HEK293 (cell line): ENCODE measurements around the gene VANGL1.

Source experiments
- CTCF ChIA-PET: fragments of 350-600 bp; formaldehyde crosslinking; extraction: SDS; loops from one replicate; lab custom pipeline; 2021; ENCODE audit warnings: antibody characterized with exemption; lab: Yijun Ruan, JAX
- POLR2A ChIA-PET: fragments of 300-600 bp; formaldehyde crosslinking; extraction: SDS; loops from one replicate; lab custom pipeline; 2020; ENCODE audit warnings: antibody characterized with exemption, inconsistent platforms; lab: Yijun Ruan, JAX
- H3K27ac ChIP-seq: fragments of 200-500 bp; sonication (Bioruptor generic); 2 replicates; pipeline ENCODE4 v1.5.1; 2014; ENCODE audit warnings: low read depth, low read length, control low read depth, inconsistent platforms; ENCODE audit errors: extremely low read depth
- H3K36me3 ChIP-seq, 2 experiments: fragments of 200-500 bp in 1 of 2; sonication (Bioruptor generic) in 1 of 2; 1 replicate in 1 of 2; 2 replicates in 1 of 2; pipeline ENCODE4 v1.5.1; 2014 to 2017; ENCODE audit warnings: inconsistent platforms in 2 of 2, low read length in 2 of 2; ENCODE audit not compliant: control insufficient read depth in 2 of 2, insufficient read depth in 1 of 2
- H3K4me1 ChIP-seq: fragments of 200-500 bp; sonication (Bioruptor generic); 2 replicates; pipeline ENCODE4 v1.5.1; 2014; ENCODE audit warnings: mild to moderate bottlenecking, low read length, inconsistent platforms; ENCODE audit not compliant: control insufficient read depth, insufficient read depth
- H3K4me3 ChIP-seq: 2 replicates; pipeline ENCODE4 v1.5.1; 2011; ENCODE audit warnings: low read depth, mild to moderate bottlenecking, control low read depth, low read length, moderate library complexity
- H3K9me3 ChIP-seq: fragments of 200-500 bp; sonication (Bioruptor generic); 2 replicates; pipeline ENCODE4 v1.5.1; 2014; ENCODE audit warnings: low read depth, low read length, inconsistent platforms; ENCODE audit not compliant: control insufficient read depth, insufficient read depth
- FEZF1 ChIP-seq: fragments of 450-650 bp; formaldehyde crosslinking; IDR thresholded peaks from 2 replicates; pipeline ENCODE4 v1.5.1; 2016; ENCODE audit warnings: missing biosample characterization, missing genetic modification characterization
- GLIS1 ChIP-seq: fragments of 450-650 bp; formaldehyde crosslinking; IDR thresholded peaks from 2 replicates; pipeline ENCODE4 v1.5.1; 2016; ENCODE audit warnings: missing biosample characterization, missing genetic modification characterization
- HOXC10 ChIP-seq: sonication (generic); formaldehyde crosslinking; IDR thresholded peaks from 2 replicates; pipeline ENCODE4 v1.8.1; 2023; ENCODE audit warnings: mild to moderate bottlenecking, missing genetic modification reagents
- KLF10 ChIP-seq: fragments of 450-650 bp; IDR thresholded peaks from 2 replicates; pipeline ENCODE4 v1.5.1; 2018; ENCODE audit warnings: missing biosample characterization, mild to moderate bottlenecking, missing genetic modification characterization
- KLF8 ChIP-seq: fragments of 450-650 bp; formaldehyde crosslinking; IDR thresholded peaks from 2 replicates; pipeline ENCODE4 v1.5.1; 2016; ENCODE audit warnings: missing biosample characterization, missing genetic modification characterization
- SETDB1 ChIP-seq: IDR thresholded peaks from one replicate; pipeline ENCODE4 v1.6.1; 2017; ENCODE audit warnings: mild to moderate bottlenecking, low read length, moderate library complexity, mixed read lengths; ENCODE audit not compliant: insufficient read length
- ZBTB20 ChIP-seq: fragments of 450-650 bp; formaldehyde crosslinking; IDR thresholded peaks from 2 replicates; pipeline ENCODE4 v1.5.1; 2016; ENCODE audit warnings: missing biosample characterization, missing genetic modification characterization
- ZFP41 ChIP-seq: fragments of 450-650 bp; formaldehyde crosslinking; IDR thresholded peaks from 2 replicates; pipeline ENCODE4 v1.5.1; 2016; ENCODE audit warnings: missing biosample characterization, missing genetic modification characterization, borderline replicate concordance
- ZNF133 ChIP-seq: fragments of 450-650 bp; formaldehyde crosslinking; IDR thresholded peaks from 2 replicates; pipeline ENCODE4 v1.5.1; 2016; ENCODE audit warnings: missing biosample characterization, missing genetic modification characterization
- ZNF155 ChIP-seq: fragments of 450-650 bp; formaldehyde crosslinking; IDR thresholded peaks from 2 replicates; pipeline ENCODE4 v1.5.1; 2016; ENCODE audit warnings: missing biosample characterization, missing genetic modification characterization
- ZNF2 ChIP-seq: fragments of 450-650 bp; formaldehyde crosslinking; IDR thresholded peaks from 2 replicates; pipeline ENCODE4 v1.5.1; 2016; ENCODE audit warnings: missing biosample characterization, missing genetic modification characterization
- ZNF223 ChIP-seq: fragments of 450-650 bp; formaldehyde crosslinking; IDR thresholded peaks from 2 replicates; pipeline ENCODE4 v1.5.1; 2016; ENCODE audit warnings: missing biosample characterization, missing genetic modification characterization
- ZNF416 ChIP-seq: fragments of 450-650 bp; formaldehyde crosslinking; IDR thresholded peaks from 2 replicates; pipeline ENCODE4 v1.5.1; 2016; ENCODE audit warnings: missing biosample characterization, missing genetic modification characterization
- ZNF501 ChIP-seq: fragments of 450-650 bp; formaldehyde crosslinking; IDR thresholded peaks from 2 replicates; pipeline ENCODE4 v1.5.1; 2016; ENCODE audit warnings: missing biosample characterization, missing genetic modification characterization
- ZNF530 ChIP-seq: fragments of 450-650 bp; formaldehyde crosslinking; IDR thresholded peaks from 2 replicates; pipeline ENCODE4 v1.5.1; 2016; ENCODE audit warnings: low read depth, missing biosample characterization, missing genetic modification characterization
- ZNF548 ChIP-seq: fragments of 450-650 bp; formaldehyde crosslinking; IDR thresholded peaks from 2 replicates; pipeline ENCODE4 v1.5.1; 2016; ENCODE audit warnings: missing biosample characterization, missing genetic modification characterization
- ZNF571 ChIP-seq: fragments of 450-650 bp; formaldehyde crosslinking; IDR thresholded peaks from 2 replicates; pipeline ENCODE4 v1.5.0; 2017; ENCODE audit warnings: missing biosample characterization, missing genetic modification characterization
- ZNF596 ChIP-seq: fragments of 450-650 bp; IDR thresholded peaks from 2 replicates; pipeline ENCODE4 v1.5.0; 2018; ENCODE audit warnings: missing biosample characterization, mild to moderate bottlenecking, missing genetic modification characterization, moderate library complexity
- ZNF629 ChIP-seq: fragments of 450-650 bp; formaldehyde crosslinking; IDR thresholded peaks from 2 replicates; pipeline ENCODE4 v1.5.1; 2017; ENCODE audit warnings: missing biosample characterization, missing genetic modification characterization
- ZNF658 ChIP-seq: fragments of 450-650 bp; formaldehyde crosslinking; IDR thresholded peaks from 2 replicates; pipeline ENCODE4; 2016; ENCODE audit warnings: missing biosample characterization, missing genetic modification characterization
- ZNF701 ChIP-seq: fragments of 450-650 bp; formaldehyde crosslinking; IDR thresholded peaks from 2 replicates; pipeline ENCODE4 v1.5.1; 2016; ENCODE audit warnings: missing biosample characterization, missing genetic modification characterization
- ZNF707 ChIP-seq: fragments of 450-650 bp; formaldehyde crosslinking; IDR thresholded peaks from 2 replicates; pipeline ENCODE4 v1.5.1; 2016; ENCODE audit warnings: missing biosample characterization, missing genetic modification characterization
- ZNF776 ChIP-seq: fragments of 450-650 bp; formaldehyde crosslinking; IDR thresholded peaks from 2 replicates; pipeline ENCODE4 v1.5.0; 2017; ENCODE audit warnings: missing biosample characterization, missing genetic modification characterization, borderline replicate concordance
- ZNF777 ChIP-seq: fragments of 450-650 bp; formaldehyde crosslinking; IDR thresholded peaks from 2 replicates; pipeline ENCODE4 v1.5.1; 2017; ENCODE audit warnings: missing biosample characterization, missing genetic modification characterization, borderline replicate concordance
- ZNF785 ChIP-seq: fragments of 450-650 bp; formaldehyde crosslinking; IDR thresholded peaks from 2 replicates; pipeline ENCODE4 v1.5.1; 2016; ENCODE audit warnings: missing biosample characterization, missing genetic modification characterization
- ZNF837 ChIP-seq: fragments of 450-650 bp; formaldehyde crosslinking; IDR thresholded peaks from 2 replicates; pipeline ENCODE4 v1.5.1; 2016; ENCODE audit warnings: missing biosample characterization, missing genetic modification characterization
- ZSCAN30 ChIP-seq: fragments of 450-650 bp; IDR thresholded peaks from 2 replicates; pipeline ENCODE4 v1.5.1; 2018; ENCODE audit warnings: missing biosample characterization, mild to moderate bottlenecking, missing genetic modification characterization, moderate library complexity
- TF ChIP-seq, protein P1 (sequence below): fragments of 450-650 bp; formaldehyde crosslinking; IDR thresholded peaks from 2 replicates; pipeline ENCODE4 v1.5.1; 2016; ENCODE audit warnings: missing biosample characterization, missing genetic modification characterization
- TF ChIP-seq, protein P2 (sequence below): fragments of 450-650 bp; formaldehyde crosslinking; IDR thresholded peaks from 2 replicates; pipeline ENCODE4 v1.5.1; 2017; ENCODE audit warnings: missing biosample characterization, missing genetic modification characterization
- TF ChIP-seq, protein P3 (sequence below): fragments of 450-650 bp; formaldehyde crosslinking; IDR thresholded peaks from 2 replicates; pipeline ENCODE4 v1.5.1; 2016; ENCODE audit warnings: missing biosample characterization, missing genetic modification characterization

VANGL1 gene

DNA sequence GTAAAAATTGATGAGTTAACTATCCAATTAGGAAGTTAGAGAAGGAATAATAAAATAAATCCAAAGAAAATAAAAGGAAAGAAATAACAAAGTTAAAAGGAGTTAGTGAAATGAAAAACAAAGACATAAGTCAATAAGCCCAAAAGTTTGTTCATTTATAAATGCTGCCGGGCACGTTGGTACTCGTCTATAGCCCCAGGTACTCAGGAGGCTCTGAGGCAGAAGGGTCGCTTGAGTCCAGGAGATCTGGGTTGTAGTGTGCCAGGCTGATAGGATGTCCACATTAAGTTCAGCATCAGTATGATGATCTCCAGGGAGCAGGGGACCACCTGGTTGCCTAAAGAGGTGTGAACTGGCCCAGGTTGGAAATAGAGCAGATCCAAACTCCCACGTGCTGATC is 35.5 kb upstream of the VANGL1 start:
- no peaks in the 10 kb centered on the region for H3K9me3 ChIP-seq
- no peaks in the 10 kb centered on the region for H3K36me3 ChIP-seq
- no peak overlapping the region for H3K27ac ChIP-seq
- ChIA-PET CTCF (interaction anchor here (0.9 to 5.1 kb wide), 3 partner anchors 100 to 469 kb away, joined by 3 to 56 read pairs (median 7); no protein-coding TSS in a partner anchor), POLR2A (no interaction called here)
- TF ChIP-seq ZNF571 (tag by site-specific recombination) (no peak), ZSCAN30 (no peak), SETDB1 (no peak), HOXC10 (CRISPR knock-in tag) (no peak), ZNF701 (no peak), KLF10 (tag by site-specific recombination) (no peak), ZNF223 (tag by site-specific recombination) (no peak), ZNF596 (tag by site-specific recombination) (no peak), ZNF155 (tag by site-specific recombination) (no peak), ZFP41 (no peak), ZNF416 (no peak)
- TF ChIP-seq, protein P1, sequence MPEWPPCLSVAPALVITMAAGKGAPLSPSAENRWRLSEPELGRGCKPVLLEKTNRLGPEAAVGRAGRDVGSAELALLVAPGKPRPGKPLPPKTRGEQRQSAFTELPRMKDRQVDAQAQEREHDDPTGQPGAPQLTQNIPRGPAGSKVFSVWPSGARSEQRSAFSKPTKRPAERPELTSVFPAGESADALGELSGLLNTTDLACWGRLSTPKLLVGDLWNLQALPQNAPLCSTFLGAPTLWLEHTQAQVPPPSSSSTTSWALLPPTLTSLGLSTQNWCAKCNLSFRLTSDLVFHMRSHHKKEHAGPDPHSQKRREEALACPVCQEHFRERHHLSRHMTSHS (tag by site-specific recombination) = no peak
- TF ChIP-seq, protein P2, sequence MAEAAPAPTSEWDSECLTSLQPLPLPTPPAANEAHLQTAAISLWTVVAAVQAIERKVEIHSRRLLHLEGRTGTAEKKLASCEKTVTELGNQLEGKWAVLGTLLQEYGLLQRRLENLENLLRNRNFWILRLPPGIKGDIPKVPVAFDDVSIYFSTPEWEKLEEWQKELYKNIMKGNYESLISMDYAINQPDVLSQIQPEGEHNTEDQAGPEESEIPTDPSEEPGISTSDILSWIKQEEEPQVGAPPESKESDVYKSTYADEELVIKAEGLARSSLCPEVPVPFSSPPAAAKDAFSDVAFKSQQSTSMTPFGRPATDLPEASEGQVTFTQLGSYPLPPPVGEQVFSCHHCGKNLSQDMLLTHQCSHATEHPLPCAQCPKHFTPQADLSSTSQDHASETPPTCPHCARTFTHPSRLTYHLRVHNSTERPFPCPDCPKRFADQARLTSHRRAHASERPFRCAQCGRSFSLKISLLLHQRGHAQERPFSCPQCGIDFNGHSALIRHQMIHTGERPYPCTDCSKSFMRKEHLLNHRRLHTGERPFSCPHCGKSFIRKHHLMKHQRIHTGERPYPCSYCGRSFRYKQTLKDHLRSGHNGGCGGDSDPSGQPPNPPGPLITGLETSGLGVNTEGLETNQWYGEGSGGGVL = no peak
- no peak overlapping the region for H3K4me3 ChIP-seq
- H3K4me1 ChIP-seq = no peaks in the 10 kb centered on the region

DNA sequence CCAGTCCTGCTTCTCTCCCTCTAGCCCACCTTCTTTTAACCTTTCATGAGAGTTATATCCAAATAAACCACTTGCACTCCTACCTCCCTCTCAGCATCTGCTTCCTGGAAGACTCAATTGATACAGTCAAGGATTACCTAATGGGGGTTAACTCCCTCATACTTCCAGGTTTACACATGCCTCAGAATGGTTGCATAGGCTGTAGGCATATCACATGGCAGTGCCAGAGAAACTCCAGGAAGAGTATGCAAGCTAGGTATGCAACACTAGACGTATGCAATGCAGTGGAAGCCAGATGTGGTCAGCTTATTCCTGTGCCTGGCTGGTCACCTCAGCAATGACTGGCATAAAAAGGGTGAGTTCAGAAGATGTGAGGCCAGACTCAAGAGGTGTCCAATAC is 32.7 kb upstream of the VANGL1 start:
- ChIA-PET CTCF (interaction anchor here (0.5 to 5.1 kb wide), 12 partner anchors 23 to 542 kb away, joined by 3 to 56 read pairs (median 7); partner anchors contain the start of gene CASQ2), POLR2A (interaction anchor here (0.7 kb wide), 1 partner anchor 37 kb away, joined by 3 read pairs; no protein-coding TSS in a partner anchor)
- Histone ChIP-seq H3K27ac (no peak overlapping the region), H3K4me3 (no peak overlapping the region), H3K4me1 (no peaks in the 10 kb centered on the region), H3K9me3 (no peaks in the 10 kb centered on the region), H3K36me3 (no peaks in the 10 kb centered on the region)
- TF ChIP-seq GLIS1 = no peak

DNA sequence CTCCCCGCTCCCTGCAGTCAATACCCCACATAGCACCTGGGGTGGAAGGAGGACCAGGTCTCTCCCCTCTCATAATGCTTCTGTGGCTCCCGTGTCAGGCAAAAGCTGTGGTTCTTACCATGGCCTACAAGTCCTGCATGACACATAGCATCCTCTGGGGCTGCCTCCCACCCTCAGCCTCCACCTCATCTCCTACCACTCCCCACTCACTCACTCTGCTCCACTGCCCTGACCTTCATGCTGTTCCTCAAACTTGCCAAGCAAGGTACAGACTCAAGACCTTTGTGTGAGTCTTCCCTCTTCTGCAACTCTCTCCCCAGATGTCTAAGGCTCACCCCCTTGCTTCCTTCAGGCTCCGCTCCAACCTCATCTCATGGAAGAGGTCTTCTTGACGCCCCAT is 28.0 kb upstream of the VANGL1 start:
- Histone ChIP-seq H3K36me3 (no peaks in the 10 kb centered on the region), H3K27ac (no peak overlapping the region), H3K9me3 (no peaks in the 10 kb centered on the region), H3K4me1 (no peaks in the 10 kb centered on the region), H3K4me3 (no peak overlapping the region)
- ChIA-PET POLR2A (no interaction called here), CTCF (no interaction called here)
- no peak for TF ChIP-seq ZBTB20
- TF ChIP-seq ZNF658 = no peak
- no peak for TF ChIP-seq ZNF548 (tag by site-specific recombination)
- no peak for TF ChIP-seq ZNF777
- TF ChIP-seq ZNF785 (tag by site-specific recombination) = no peak
- TF ChIP-seq ZNF837 (tag by site-specific recombination) = no peak
- TF ChIP-seq ZNF2 (tag by site-specific recombination) = no peak
- TF ChIP-seq KLF8 (tag by site-specific recombination) = no peak
- no peak for TF ChIP-seq FEZF1
- TF ChIP-seq ZNF629 (tag by site-specific recombination) = no peak
- TF ChIP-seq ZNF530 (tag by site-specific recombination) = no peak
- TF ChIP-seq ZNF501 (tag by site-specific recombination) = no peak
- TF ChIP-seq ZNF133 (tag by site-specific recombination) = no peak
- TF ChIP-seq ZNF707 (tag by site-specific recombination) = no peak
- TF ChIP-seq, protein P3, sequence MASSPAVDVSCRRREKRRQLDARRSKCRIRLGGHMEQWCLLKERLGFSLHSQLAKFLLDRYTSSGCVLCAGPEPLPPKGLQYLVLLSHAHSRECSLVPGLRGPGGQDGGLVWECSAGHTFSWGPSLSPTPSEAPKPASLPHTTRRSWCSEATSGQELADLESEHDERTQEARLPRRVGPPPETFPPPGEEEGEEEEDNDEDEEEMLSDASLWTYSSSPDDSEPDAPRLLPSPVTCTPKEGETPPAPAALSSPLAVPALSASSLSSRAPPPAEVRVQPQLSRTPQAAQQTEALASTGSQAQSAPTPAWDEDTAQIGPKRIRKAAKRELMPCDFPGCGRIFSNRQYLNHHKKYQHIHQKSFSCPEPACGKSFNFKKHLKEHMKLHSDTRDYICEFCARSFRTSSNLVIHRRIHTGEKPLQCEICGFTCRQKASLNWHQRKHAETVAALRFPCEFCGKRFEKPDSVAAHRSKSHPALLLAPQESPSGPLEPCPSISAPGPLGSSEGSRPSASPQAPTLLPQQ (tag by site-specific recombination) = no peak
- no peak for TF ChIP-seq ZNF776 (tag by site-specific recombination)
